Measurements from ENCODE around the gene DOCK10.

Gene DOCK10

GRCh38 chr2:224749136-224749535 lies 293.1 kb downstream of the DOCK10 start:
- no peak overlapping the region for H3K27ac ChIP-seq
- no peak for TF ChIP-seq CTCF (IDR thresholded peaks at IDR 0.05)
- no peaks in the 10 kb centered on the region for H3K27me3 ChIP-seq
- no peaks in the 10 kb centered on the region for H3K4me1 ChIP-seq (ENCODE audit: control insufficient read depth in 1 of 2, insufficient read depth in 1 of 2, low read depth in 1 of 2, low read length in 1 of 2)
- no peaks in the 10 kb centered on the region for H3K9me3 ChIP-seq
- H3K36me3 ChIP-seq: no peaks in the 10 kb centered on the region
- no peak overlapping the region for H3K4me3 ChIP-seq (ENCODE audit: low read depth in 1 of 2, low read length in 1 of 2)

GRCh38 chr2:224747765-224748164 lies 294.5 kb downstream of the DOCK10 start:
- Histone ChIP-seq H3K27me3 (no peaks in the 10 kb centered on the region), H3K9me3 (no peaks in the 10 kb centered on the region), H3K36me3 (no peaks in the 10 kb centered on the region), H3K27ac (no peak overlapping the region), H3K4me1 (ENCODE audit: control insufficient read depth in 1 of 2, insufficient read depth in 1 of 2, low read depth in 1 of 2, low read length in 1 of 2) (no peaks in the 10 kb centered on the region), H3K4me3 (ENCODE audit: low read depth in 1 of 2, low read length in 1 of 2) (no peak overlapping the region)
- no peak for TF ChIP-seq CTCF (IDR thresholded peaks at IDR 0.05)

- no peaks in the 10 kb centered on the region for H3K4me1 ChIP-seq (ENCODE audit: control insufficient read depth in 1 of 2, insufficient read depth in 1 of 2, low read depth in 1 of 2, low read length in 1 of 2)
- TF ChIP-seq CTCF (IDR thresholded peaks at IDR 0.05): no peak
- no peaks in the 10 kb centered on the region for H3K36me3 ChIP-seq
- no peak overlapping the region for H3K4me3 ChIP-seq (ENCODE audit: low read depth in 1 of 2, low read length in 1 of 2)
- H3K27ac ChIP-seq: no peak overlapping the region
- H3K27me3 ChIP-seq: no peaks in the 10 kb centered on the region
- H3K9me3 ChIP-seq: no peaks in the 10 kb centered on the region
These were observed 306.0 kb downstream of the DOCK10 start for GRCh38 chr2:224736227-224736626.

- no peaks in the 10 kb centered on the region for H3K9me3 ChIP-seq
- H3K27me3 ChIP-seq: no peaks in the 10 kb centered on the region
- no peak overlapping the region for H3K4me3 ChIP-seq (ENCODE audit: low read depth in 1 of 2, low read length in 1 of 2)
- H3K27ac ChIP-seq: no peak overlapping the region
- no peaks in the 10 kb centered on the region for H3K36me3 ChIP-seq
- H3K4me1 ChIP-seq (ENCODE audit: control insufficient read depth in 1 of 2, insufficient read depth in 1 of 2, low read depth in 1 of 2, low read length in 1 of 2): no peaks in the 10 kb centered on the region
- TF ChIP-seq CTCF (IDR thresholded peaks at IDR 0.05): no peak
These were observed 307.3 kb downstream of the DOCK10 start for GRCh38 chr2:224734949-224735348.

GRCh38 chr2:224731665-224732064 lies 310.6 kb downstream of the DOCK10 start:
- no peaks in the 10 kb centered on the region for H3K4me1 ChIP-seq (ENCODE audit: control insufficient read depth in 1 of 2, insufficient read depth in 1 of 2, low read depth in 1 of 2, low read length in 1 of 2)

More at GRCh38 chr2:224731665-224732064, 310.6 kb downstream of the DOCK10 start:
- TF ChIP-seq CTCF (IDR thresholded peaks at IDR 0.05): no peak
- Histone ChIP-seq H3K36me3 (no peaks in the 10 kb centered on the region), H3K9me3 (no peaks in the 10 kb centered on the region), H3K27ac (no peak overlapping the region), H3K27me3 (no peaks in the 10 kb centered on the region), H3K4me3 (ENCODE audit: low read depth in 1 of 2, low read length in 1 of 2) (no peak overlapping the region)

Data from neutrophil (primary cell).